ENCODE results near the gene SLC4A5. TPM values are rescaled to one million over a fixed set of nuclear protein-coding genes. Genes with fewer than 3 reads are reported as not detected.

The SLC4A5 gene
- total RNA-seq, 1 experiment from 2014 or later, result 0.70 TPM

GRCh38 chr2:74186038-74186437, 157.2 kb downstream of the SLC4A5 start:
- Mint-ChIP-seq H3K36me3 (ENCODE audit: insufficient read depth, unreplicated experiment) (no peaks in the 10 kb centered on the region), H3K9me3 (ENCODE audit: unreplicated experiment) (no peaks in the 10 kb centered on the region), H3K27me3 (ENCODE audit: insufficient read depth, unreplicated experiment) (no peaks in the 10 kb centered on the region), H3K4me3 (ENCODE audit: unreplicated experiment) (no peak overlapping the region), H3K27ac (ENCODE audit: low read depth, unreplicated experiment) (peak overlapping the region; percentile 46), H3K4me1 (ENCODE audit: insufficient read depth, unreplicated experiment) (peaks cover 12% of the 10 kb centered on the region)
- no peak for DNase-seq (ENCODE audit: unreplicated experiment)
- intact Hi-C loops (cut with micrococcal nuclease), result no loop called here
- no peak for TF ChIP-seq CTCF (IDR thresholded peaks at IDR 0.05; ENCODE audit: unreplicated experiment)
- ChIA-PET POLR2A (no interaction called here), CTCF (no interaction called here)
- no TSS peak for BruUV-seq (replicated peaks)

- TF ChIP-seq CTCF (IDR thresholded peaks at IDR 0.05; ENCODE audit: unreplicated experiment), result no peak
- Mint-ChIP-seq H3K27ac (ENCODE audit: low read depth, unreplicated experiment) (no peak overlapping the region), H3K4me3 (ENCODE audit: unreplicated experiment) (no peak overlapping the region), H3K4me1 (ENCODE audit: insufficient read depth, unreplicated experiment) (peaks cover 10% of the 10 kb centered on the region), H3K9me3 (ENCODE audit: unreplicated experiment) (no peaks in the 10 kb centered on the region), H3K27me3 (ENCODE audit: insufficient read depth, unreplicated experiment) (no peaks in the 10 kb centered on the region), H3K36me3 (ENCODE audit: insufficient read depth, unreplicated experiment) (no peaks in the 10 kb centered on the region)
- ChIA-PET POLR2A (interaction anchor here (1.2 kb wide), 1 partner anchor 15 kb away, joined by 7 read pairs; the partner anchor contains the start of gene MTHFD2), CTCF (interaction anchor here (0.5 to 1.1 kb wide), 3 partner anchors 35 to 126 kb away, joined by 3 to 5 read pairs (median 3); no protein-coding TSS in a partner anchor)
- no peak for DNase-seq (ENCODE audit: unreplicated experiment)
- BruUV-seq (replicated peaks), result no TSS peak
- intact Hi-C loops (cut with micrococcal nuclease), result no loop called here
These were observed 159.3 kb downstream of the SLC4A5 start for GRCh38 chr2:74183878-74184277.

- DNase-seq (ENCODE audit: unreplicated experiment), result no peak
- POLR2A ChIA-PET, result interaction anchor here (4.6 to 5.8 kb wide), 2 partner anchors 8 to 17 kb away, joined by 112 to 148 read pairs; partner anchors contain the start of gene MTHFD2
- intact Hi-C loops (cut with micrococcal nuclease), result no loop called here
- H3K27me3 Mint-ChIP-seq (ENCODE audit: insufficient read depth, unreplicated experiment), result no peaks in the 10 kb centered on the region
- peaks cover 5% of the 10 kb centered on the region for H3K4me1 Mint-ChIP-seq (ENCODE audit: insufficient read depth, unreplicated experiment)
- no peaks in the 10 kb centered on the region for H3K9me3 Mint-ChIP-seq (ENCODE audit: unreplicated experiment)
- BruUV-seq (replicated peaks), result no TSS peak
- no peak overlapping the region for H3K4me3 Mint-ChIP-seq (ENCODE audit: unreplicated experiment)
- CTCF ChIA-PET, result interaction anchor here (0.6 to 1.3 kb wide), 2 partner anchors 61 to 75 kb away, joined by 3 to 4 read pairs; no protein-coding TSS in a partner anchor
- TF ChIP-seq CTCF (IDR thresholded peaks at IDR 0.05; ENCODE audit: unreplicated experiment), result no peak
- no peak overlapping the region for H3K27ac Mint-ChIP-seq (ENCODE audit: low read depth, unreplicated experiment)
- H3K36me3 Mint-ChIP-seq (ENCODE audit: insufficient read depth, unreplicated experiment), result no peaks in the 10 kb centered on the region
These were observed 161.5 kb downstream of the SLC4A5 start for GRCh38 chr2:74181739-74182138.

GRCh38 chr2:74179063-74179865, 164.0 kb downstream of the SLC4A5 start:
- no peaks in the 10 kb centered on the region for H3K27me3 Mint-ChIP-seq (ENCODE audit: insufficient read depth, unreplicated experiment)
- H3K36me3 Mint-ChIP-seq (ENCODE audit: insufficient read depth, unreplicated experiment), result no peaks in the 10 kb centered on the region
- H3K4me1 Mint-ChIP-seq (ENCODE audit: insufficient read depth, unreplicated experiment), result peaks cover 19% of the 10 kb centered on the region
- H3K27ac Mint-ChIP-seq (ENCODE audit: low read depth, unreplicated experiment), result no peak overlapping the region
- H3K9me3 Mint-ChIP-seq (ENCODE audit: unreplicated experiment), result no peaks in the 10 kb centered on the region
- ChIA-PET POLR2A (interaction anchor here (0.7 to 5.8 kb wide), 28 partner anchors 10 to 489 kb away, joined by 3 to 148 read pairs (median 5); partner anchors contain the start of genes BOLA3, DGUOK, MTHFD2 and STAMBP), CTCF (interaction anchor here (0.6 to 3.0 kb wide), 16 partner anchors 9 to 355 kb away, joined by 3 to 15 read pairs (median 3); no protein-coding TSS in a partner anchor)
- TF ChIP-seq CTCF (IDR thresholded peaks at IDR 0.05; ENCODE audit: unreplicated experiment), result peak; percentile 44
- H3K4me3 Mint-ChIP-seq (ENCODE audit: unreplicated experiment), result peak overlapping the region; percentile 78
- BruUV-seq (replicated peaks), result no TSS peak
- intact Hi-C loops (cut with micrococcal nuclease), result no loop called here
- DNase-seq (ENCODE audit: unreplicated experiment), result peak; percentile 47
